Adrenal gland (tissue), 12 donors: ENCODE data around the gene FCHO2. TPM values are rescaled to one million over a fixed set of nuclear protein-coding genes. Genes with fewer than 3 reads are reported as not detected.

Experiments used
- DNase-seq, 7 donors: peaks; one replicate each; pipeline ENCODE4 v3.0.0-alpha.2; 2019 to 2020
- H3K27ac ChIP-seq, 5 donors: fragments of 200-600 bp; sonication (generic) in 4 of 5; 1 replicate in 3 of 5; 2 replicates in 2 of 5; pipeline versions ENCODE4 v1.5.1 to v1.8.0; 2016 to 2020; ENCODE audit warnings: mild to moderate bottlenecking in 1 of 5
- H3K27me3 ChIP-seq: fragments of 200-600 bp; 2 replicates; pipeline ENCODE4 v1.8.0; 2021
- H3K36me3 ChIP-seq, 2 donors: fragments of 200-600 bp; replicated peaks in 1 of 2; 1 replicate in 1 of 2; 2 replicates in 1 of 2; pipeline versions ENCODE4 v1.5.1 to v1.8.0; 2018 to 2022
- H3K4me1 ChIP-seq, 2 donors: fragments of 200-600 bp; replicated peaks in 1 of 2; 1 replicate in 1 of 2; 2 replicates in 1 of 2; pipeline versions ENCODE4 v1.5.1 to v1.8.0; 2018 to 2021
- H3K4me3 ChIP-seq, 4 donors: fragments of 200-600 bp; sonication (generic) in 3 of 4; one replicate each; pipeline ENCODE4 v1.5.1; 2016 to 2018
- H3K9me3 ChIP-seq, 3 donors: fragments of 200-600 bp; sonication (generic) in 1 of 3; replicated peaks in 1 of 3; 1 replicate in 2 of 3; 2 replicates in 1 of 3; pipeline versions ENCODE4 v1.5.1 to v1.8.0; 2016 to 2021
- POLR2A ChIP-seq, 2 donors: fragments of 450-650 bp; IDR thresholded peaks; one replicate each; pipeline ENCODE4 v1.6.1; 2017; ENCODE audit warnings: antibody characterized with exemption in 2 of 2, mild to moderate bottlenecking in 2 of 2, moderate library complexity in 1 of 2
- WGBS, 4 donors: extraction: QIAGEN DNeasy Blood & Tissue Kit in 2 of 4; methylation state at CpG; one replicate each; pipeline versions ENCODE4 v1.1.5 to v1.1.7; 2013 to 2017; 5-methylcytosine and 5-hydroxymethylcytosine counted together
- intact Hi-C, 2 donors: fragments of 100-400 bp; cut with DNase I; formaldehyde crosslinking; loops; one replicate each; pipeline versions ENCODE4 v1.14.1 to v1.15.0; 2022 to 2023
- polyA plus RNA-seq, 3 donors: library from polyadenylated mRNA; stranded (reverse); fragments of 200-250 nt in 2 of 3; fragments of 350-450 nt in 1 of 3; fragmentation: Illumina TruSeq in 1 of 3; extraction: RNeasy Lipid Tissue Mini Kit (QIAGEN cat#74804) in 1 of 3; gene quantifications; one replicate each; pipeline ENCODE4 v1.2.3, GENCODE V29; 2013 to 2014
- total RNA-seq, 9 donors: library from RNA; depleted of rRNA in 4 of 9; stranded (reverse); fragments of >200 nt in 4 of 9; fragments of 120-200 nt in 1 of 9; fragmentation: NEBNext Ultra II Directional in 1 of 9; extraction: Animal tissue kit (Norgen Biotek cat#: 25700) in 1 of 9; gene quantifications; one replicate each; pipeline versions ENCODE4 v1.1.0 to v1.2.4, GENCODE V29; 2013 to 2023
- TF ChIP-seq, protein P1 (sequence below), 6 experiments: fragments of 450-650 bp in 4 of 6; fragments of 200-600 bp in 2 of 6; sonication (generic) in 1 of 6; IDR thresholded peaks; 1 replicate in 5 of 6; 2 replicates in 1 of 6; pipeline versions ENCODE4 v1.5.1 to v1.8.0; 2016 to 2021; ENCODE audit warnings: antibody characterized with exemption in 6 of 6, mild to moderate bottlenecking in 2 of 6, moderate library complexity in 1 of 6
- donor health status: healthy with polysubstance abuse.
- donor health status: Bipolar disorder and iron deficiency.
- donor health status: DM: yes; HTN: yes; CAD: no.
- donor health status: DM: no; HTN: no; CAD: no.
- donor health status: DM: no; HTN: no; CAD: no.
- donor health status: DM: yes; HTN: yes; CAD: no.

The FCHO2 gene
- total and polyA plus RNA-seq, 12 donors = 5.1 to 32.7 (median 20.0) TPM

DNA sequence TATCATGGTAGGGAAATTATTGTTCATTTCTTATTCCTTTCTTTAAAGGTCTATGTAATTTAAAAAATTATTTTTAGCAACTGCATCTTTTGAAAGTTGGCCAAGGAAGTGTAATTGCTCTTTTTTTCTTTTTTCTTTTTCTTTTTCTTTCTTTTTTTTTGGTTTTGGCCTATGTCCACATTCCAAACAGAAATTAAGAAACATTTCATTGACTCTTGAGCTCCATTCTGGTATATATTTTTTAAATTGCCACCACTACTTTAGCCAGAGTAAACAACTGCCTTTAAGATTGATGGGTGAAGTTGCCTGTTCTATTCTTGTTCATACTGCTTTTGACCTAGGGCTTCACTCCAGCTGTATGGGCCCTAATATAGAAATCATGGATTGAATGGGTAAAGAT, 88.7 kb downstream of the FCHO2 start:
- no peaks in the 10 kb centered on the region for H3K9me3 ChIP-seq
- DNase-seq = no peak
- no peak overlapping the region for H3K4me3 ChIP-seq
- H3K27me3 ChIP-seq = no peaks in the 10 kb centered on the region
- H3K36me3 ChIP-seq = no peaks in the 10 kb centered on the region
- no peaks in the 10 kb centered on the region for H3K4me1 ChIP-seq
- H3K27ac ChIP-seq = no peak overlapping the region
- no peak for TF ChIP-seq POLR2A (IDR thresholded peaks at IDR 0.05)
- TF ChIP-seq, protein P1, sequence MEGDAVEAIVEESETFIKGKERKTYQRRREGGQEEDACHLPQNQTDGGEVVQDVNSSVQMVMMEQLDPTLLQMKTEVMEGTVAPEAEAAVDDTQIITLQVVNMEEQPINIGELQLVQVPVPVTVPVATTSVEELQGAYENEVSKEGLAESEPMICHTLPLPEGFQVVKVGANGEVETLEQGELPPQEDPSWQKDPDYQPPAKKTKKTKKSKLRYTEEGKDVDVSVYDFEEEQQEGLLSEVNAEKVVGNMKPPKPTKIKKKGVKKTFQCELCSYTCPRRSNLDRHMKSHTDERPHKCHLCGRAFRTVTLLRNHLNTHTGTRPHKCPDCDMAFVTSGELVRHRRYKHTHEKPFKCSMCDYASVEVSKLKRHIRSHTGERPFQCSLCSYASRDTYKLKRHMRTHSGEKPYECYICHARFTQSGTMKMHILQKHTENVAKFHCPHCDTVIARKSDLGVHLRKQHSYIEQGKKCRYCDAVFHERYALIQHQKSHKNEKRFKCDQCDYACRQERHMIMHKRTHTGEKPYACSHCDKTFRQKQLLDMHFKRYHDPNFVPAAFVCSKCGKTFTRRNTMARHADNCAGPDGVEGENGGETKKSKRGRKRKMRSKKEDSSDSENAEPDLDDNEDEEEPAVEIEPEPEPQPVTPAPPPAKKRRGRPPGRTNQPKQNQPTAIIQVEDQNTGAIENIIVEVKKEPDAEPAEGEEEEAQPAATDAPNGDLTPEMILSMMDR (IDR thresholded peaks at IDR 0.05) = no peak
- intact Hi-C loops = no loop called here

DNA sequence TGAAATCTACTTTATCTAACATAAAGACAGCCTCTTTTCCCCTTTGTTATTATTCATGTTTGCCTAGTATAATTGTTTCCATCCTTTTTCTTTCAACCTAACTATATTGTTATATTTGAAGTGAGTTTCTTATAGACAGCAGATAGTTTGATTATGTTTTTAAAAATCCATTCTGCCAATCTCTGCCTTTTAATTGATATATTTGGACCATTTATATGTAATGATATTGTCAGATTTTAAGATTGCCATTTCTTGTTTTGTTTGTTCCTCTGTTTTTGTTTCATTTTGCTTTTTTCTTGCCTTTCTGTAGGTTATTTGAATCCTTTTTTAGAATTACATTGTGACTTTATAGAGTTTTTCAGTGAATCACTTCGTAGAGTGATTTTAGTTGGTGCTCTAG, 89.8 kb downstream of the FCHO2 start:
- Histone ChIP-seq H3K27ac (no peak overlapping the region), H3K27me3 (no peaks in the 10 kb centered on the region), H3K9me3 (no peaks in the 10 kb centered on the region), H3K4me1 (no peaks in the 10 kb centered on the region), H3K4me3 (no peak overlapping the region), H3K36me3 (no peaks in the 10 kb centered on the region)
- DNase-seq = no peak
- TF ChIP-seq, protein P1 (IDR thresholded peaks at IDR 0.05) = no peak
- TF ChIP-seq POLR2A (IDR thresholded peaks at IDR 0.05) = no peak
- 93 to 100% (median 96%) methylated on average over 1 of the region's 1 CpG for WGBS, 4 donors
- intact Hi-C loops = no loop called here

DNA sequence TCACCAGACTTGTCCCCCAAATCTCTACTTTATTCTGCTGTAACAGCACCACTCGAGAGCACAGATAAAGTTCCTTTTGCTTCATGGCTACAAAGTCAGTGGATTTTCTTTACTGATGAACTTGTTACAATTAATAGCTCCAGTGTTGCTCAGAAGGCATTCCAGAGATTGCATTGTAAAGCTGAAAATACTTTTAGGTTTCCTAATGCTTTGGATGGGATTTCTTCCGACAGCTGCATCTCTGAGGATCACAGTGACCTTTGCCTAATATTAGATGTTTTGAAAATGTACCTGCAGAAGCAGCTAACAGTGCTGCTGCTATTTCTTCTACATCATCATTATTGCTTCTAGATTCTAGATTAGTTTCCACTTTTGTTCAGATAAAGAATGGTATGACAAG, 105.8 kb downstream of the FCHO2 start:
- intact Hi-C loops = no loop called here
- WGBS, 4 donors = 83 to 91% (median 89%) methylated on average over 2 of the region's 2 CpGs

DNA sequence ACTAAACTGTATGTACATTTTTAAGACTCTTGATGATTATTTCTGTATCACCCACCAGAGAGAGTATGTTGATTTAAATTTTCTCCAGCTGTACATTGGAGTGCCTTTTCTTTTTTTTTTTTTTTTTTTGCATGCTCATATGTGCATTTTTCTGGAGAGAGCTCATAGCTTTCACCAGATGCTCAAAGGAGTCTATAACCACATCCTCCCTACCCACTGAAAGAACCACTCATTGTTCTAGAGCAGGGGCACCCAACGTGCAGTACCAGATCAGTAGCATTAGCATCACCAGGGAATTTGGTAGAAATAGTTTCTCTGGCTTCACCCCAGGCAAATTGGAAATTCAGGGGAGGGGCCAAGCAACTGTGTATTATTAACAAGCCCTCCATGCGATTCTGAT, 110.6 kb downstream of the FCHO2 start:
- H3K4me1 ChIP-seq = no peaks in the 10 kb centered on the region
- no peak overlapping the region for H3K27ac ChIP-seq
- intact Hi-C loops = no loop called here
- no peaks in the 10 kb centered on the region for H3K27me3 ChIP-seq
- DNase-seq = no peak
- 79 to 92% (median 88%) methylated on average over 2 of the region's 2 CpGs for WGBS, 4 donors
- H3K36me3 ChIP-seq = peaks cover 0 to 13% of the 10 kb centered on the region in 2 donors
- no peaks in the 10 kb centered on the region for H3K9me3 ChIP-seq
- H3K4me3 ChIP-seq = no peak overlapping the region
- no peak for TF ChIP-seq POLR2A (IDR thresholded peaks at IDR 0.05)
- TF ChIP-seq, protein P1 (IDR thresholded peaks at IDR 0.05) = no peak

More for the DNA sequence above, 105.8 kb downstream of the FCHO2 start:
- no peaks in the 10 kb centered on the region for H3K27me3 ChIP-seq
- no peak overlapping the region for H3K4me3 ChIP-seq
- TF ChIP-seq, protein P1 (IDR thresholded peaks at IDR 0.05) = no peak
- TF ChIP-seq POLR2A (IDR thresholded peaks at IDR 0.05) = no peak
- H3K36me3 ChIP-seq = peaks cover 0 to 3% of the 10 kb centered on the region in 2 donors
- H3K27ac ChIP-seq = no peak overlapping the region
- DNase-seq = no peak
- no peaks in the 10 kb centered on the region for H3K4me1 ChIP-seq
- H3K9me3 ChIP-seq = no peaks in the 10 kb centered on the region
